Suprapubic skin (tissue), 4 donors: Measurements from ENCODE around the gene CRYBA1.

Source experiments
- EP300 ChIP-seq: sonication (generic); formaldehyde crosslinking; IDR thresholded peaks from one replicate; pipeline ENCODE4 v1.6.1; 2017; ENCODE audit warnings: antibody characterized with exemption
- POLR2A ChIP-seq, 2 donors: fragments of 450-650 bp; IDR thresholded peaks; one replicate each; pipeline ENCODE4 v1.6.1; 2017; ENCODE audit warnings: antibody characterized with exemption in 2 of 2, mild to moderate bottlenecking in 2 of 2, moderate library complexity in 2 of 2
- POLR2AphosphoS5 ChIP-seq, 3 donors: sonication (generic); formaldehyde crosslinking; IDR thresholded peaks; one replicate each; pipeline ENCODE4 v1.6.1; 2017; ENCODE audit warnings: antibody characterized with exemption in 3 of 3
- TF ChIP-seq, protein P1 (sequence below), 2 donors: fragments of 200-600 bp in 1 of 2; fragments of 450-650 bp in 1 of 2; sonication (generic) in 1 of 2; IDR thresholded peaks; one replicate each; pipeline ENCODE4 v1.5.1; 2016 to 2019; ENCODE audit warnings: antibody characterized with exemption in 2 of 2, mild to moderate bottlenecking in 1 of 2, moderate library complexity in 1 of 2

DNA sequence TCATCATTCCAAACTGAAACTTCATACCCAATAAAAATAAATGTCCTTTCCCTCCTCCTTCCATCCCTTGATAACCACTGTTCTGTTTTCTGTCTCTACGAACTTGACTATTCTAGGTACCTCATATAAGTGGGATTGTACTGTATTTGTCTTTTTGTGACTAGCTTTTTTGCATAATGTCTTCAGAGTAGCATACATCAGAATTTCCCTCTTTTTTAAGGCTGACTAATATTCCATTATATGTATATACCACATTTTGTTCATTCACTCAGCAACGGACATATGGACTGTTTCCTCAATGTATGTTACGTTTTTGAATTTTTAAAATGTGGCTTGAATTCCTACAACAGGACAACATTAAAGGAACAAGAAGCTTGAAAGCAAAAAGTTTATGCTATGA lies 48.8 kb downstream of the CRYBA1 start:
- TF ChIP-seq, protein P1, sequence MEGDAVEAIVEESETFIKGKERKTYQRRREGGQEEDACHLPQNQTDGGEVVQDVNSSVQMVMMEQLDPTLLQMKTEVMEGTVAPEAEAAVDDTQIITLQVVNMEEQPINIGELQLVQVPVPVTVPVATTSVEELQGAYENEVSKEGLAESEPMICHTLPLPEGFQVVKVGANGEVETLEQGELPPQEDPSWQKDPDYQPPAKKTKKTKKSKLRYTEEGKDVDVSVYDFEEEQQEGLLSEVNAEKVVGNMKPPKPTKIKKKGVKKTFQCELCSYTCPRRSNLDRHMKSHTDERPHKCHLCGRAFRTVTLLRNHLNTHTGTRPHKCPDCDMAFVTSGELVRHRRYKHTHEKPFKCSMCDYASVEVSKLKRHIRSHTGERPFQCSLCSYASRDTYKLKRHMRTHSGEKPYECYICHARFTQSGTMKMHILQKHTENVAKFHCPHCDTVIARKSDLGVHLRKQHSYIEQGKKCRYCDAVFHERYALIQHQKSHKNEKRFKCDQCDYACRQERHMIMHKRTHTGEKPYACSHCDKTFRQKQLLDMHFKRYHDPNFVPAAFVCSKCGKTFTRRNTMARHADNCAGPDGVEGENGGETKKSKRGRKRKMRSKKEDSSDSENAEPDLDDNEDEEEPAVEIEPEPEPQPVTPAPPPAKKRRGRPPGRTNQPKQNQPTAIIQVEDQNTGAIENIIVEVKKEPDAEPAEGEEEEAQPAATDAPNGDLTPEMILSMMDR (IDR thresholded peaks at IDR 0.05) = no peak
- no peak for TF ChIP-seq POLR2AphosphoS5 (IDR thresholded peaks at IDR 0.05)
- no peak for TF ChIP-seq EP300
- TF ChIP-seq POLR2A (IDR thresholded peaks at IDR 0.05) = no peak
